ENCODE data around the gene MAP3K20. TPM values are rescaled to one million over a fixed set of nuclear protein-coding genes. Genes with fewer than 3 reads are reported as not detected.
A peak's percentile ranks its signal among the peaks of the same experiment; 100 is the strongest.

MAP3K20 gene
- total and polyA plus RNA-seq, 2 of the 8 experiments (the other 6 are each of a cell fraction or from before 2014, with no cell fraction given), result 3.1 to 11.1 TPM

GRCh38 chr2:173159791-173160463 lies 84.3 kb downstream of the MAP3K20 start:
- H2BK120ac ChIP-seq (replicated peaks; ENCODE audit: low read depth, low read length), result no peak overlapping the region
- no peak overlapping the region for H3K56ac ChIP-seq (replicated peaks; ENCODE audit: insufficient read length, low read depth, low read length)
- H3K9me3 ChIP-seq (ENCODE audit: insufficient read depth in 2 of 2, low read depth in 1 of 2, low read length in 1 of 2), result peaks cover 11 to 15% of the 10 kb centered on the region in 2 experiments
- H4K5ac ChIP-seq (ENCODE audit: insufficient read length, low read depth, low read length), result no peak overlapping the region
- no peak overlapping the region for H2AFZ ChIP-seq (ENCODE audit: low read length)
- POLR2A ChIA-PET (ENCODE audit: partially characterized antibody), result no interaction called here
- no peak overlapping the region for H3K4me3 ChIP-seq (ENCODE audit: extremely low read depth in 1 of 4, insufficient read depth in 2 of 4, low read depth in 3 of 4, low read length in 4 of 4)
- no peak overlapping the region for H2BK15ac ChIP-seq (ENCODE audit: low read length)
- no peak overlapping the region for H3K4me2 ChIP-seq (ENCODE audit: insufficient read depth in 1 of 2, low read depth in 2 of 2, low read length in 2 of 2)
- no peak overlapping the region for H3K27ac ChIP-seq (ENCODE audit: low read depth, low read length)
- no peaks in the 10 kb centered on the region for H3K23me2 ChIP-seq (ENCODE audit: low read depth, low read length)
- H3K9ac ChIP-seq (replicated peaks in 1 of 4; ENCODE audit: extremely low read depth in 1 of 4, low read depth in 3 of 4, low read length in 3 of 4), result no peak overlapping the region
- no peak overlapping the region for H2BK5ac ChIP-seq (ENCODE audit: low read depth, low read length)
- H3K4ac ChIP-seq (replicated peaks; ENCODE audit: insufficient read length, low read depth, low read length), result no peak overlapping the region
- no peak overlapping the region for H3K23ac ChIP-seq (ENCODE audit: insufficient read length)
- 80% methylated on average over 1 of the region's 1 CpG; no CpG with 5 or more reads in 1 of the 2 experiments for WGBS, 2 experiments (ENCODE audit: extremely low coverage in 1 of 2, insufficient coverage in 1 of 2, insufficient read length in 1 of 2, insufficient replicate concordance in 2 of 2, low coverage in 1 of 2, low lambda C conversion rate in 2 of 2, missing lambda C conversion rate in 1 of 2)
- no peak overlapping the region for H3K18ac ChIP-seq (ENCODE audit: extremely low read depth, low read length)
- no peak for TF ChIP-seq RNF2 (IDR thresholded peaks at IDR 0.05; ENCODE audit: borderline replicate concordance, low read depth, low read length, missing control alignments, poor library complexity, severe bottlenecking)
- TF ChIP-seq CEBPB (IDR thresholded peaks at IDR 0.05; ENCODE audit: low read depth, low read length), result peak; percentile 74
- no peak overlapping the region for H2BK20ac ChIP-seq (ENCODE audit: low read length)
- no peak overlapping the region for H4K91ac ChIP-seq (replicated peaks; ENCODE audit: insufficient read length, low read length)
- no peak overlapping the region for H3K14ac ChIP-seq (ENCODE audit: insufficient read length)
- no peak overlapping the region for H2BK12ac ChIP-seq (ENCODE audit: low read depth, low read length)
- H3K79me2 ChIP-seq (ENCODE audit: control insufficient read depth in 1 of 2, insufficient read depth in 2 of 2, low read length in 2 of 2), result no peaks in the 10 kb centered on the region
- H4K20me1 ChIP-seq (replicated peaks in 1 of 2; ENCODE audit: control insufficient read depth in 1 of 2, insufficient read depth in 2 of 2, low read length in 2 of 2), result no peaks in the 10 kb centered on the region
- H3K4me1 ChIP-seq (replicated peaks in 1 of 4; ENCODE audit: control insufficient read depth in 3 of 4, insufficient read depth in 4 of 4, low read length in 3 of 4), result no peaks in the 10 kb centered on the region
- CTCF ChIA-PET (ENCODE audit: partially characterized antibody), result interaction anchor here (0.6 to 1.0 kb wide), 4 partner anchors 13 to 63 kb away, joined by 3 to 5 read pairs (median 3); no protein-coding TSS in a partner anchor
- H2AK5ac ChIP-seq (ENCODE audit: low read depth, low read length), result no peak overlapping the region
- H3K27me3 ChIP-seq (replicated peaks in 1 of 4; ENCODE audit: control insufficient read depth in 3 of 4, extremely low read depth in 1 of 4, insufficient read depth in 3 of 4, low read length in 3 of 4), result no peaks in the 10 kb centered on the region
- no peaks in the 10 kb centered on the region for H3K36me3 ChIP-seq (ENCODE audit: control insufficient read depth in 2 of 4, insufficient read depth in 4 of 4, low read length in 3 of 4)
- FAIRE-seq (no peak), DNase-seq (ENCODE audit: low read depth in 1 of 2, low spot score in 2 of 2) (peak in 1 of 2 experiments; percentile 10)
- H4K8ac ChIP-seq (ENCODE audit: extremely low read depth, insufficient read depth, low read length), result no peak overlapping the region
- no peaks in the 10 kb centered on the region for H3K79me1 ChIP-seq (ENCODE audit: low read depth, low read length)

All from H1 (cell line).